Measurements from ENCODE around the gene CTXND1.

Gene CTXND1

DNA sequence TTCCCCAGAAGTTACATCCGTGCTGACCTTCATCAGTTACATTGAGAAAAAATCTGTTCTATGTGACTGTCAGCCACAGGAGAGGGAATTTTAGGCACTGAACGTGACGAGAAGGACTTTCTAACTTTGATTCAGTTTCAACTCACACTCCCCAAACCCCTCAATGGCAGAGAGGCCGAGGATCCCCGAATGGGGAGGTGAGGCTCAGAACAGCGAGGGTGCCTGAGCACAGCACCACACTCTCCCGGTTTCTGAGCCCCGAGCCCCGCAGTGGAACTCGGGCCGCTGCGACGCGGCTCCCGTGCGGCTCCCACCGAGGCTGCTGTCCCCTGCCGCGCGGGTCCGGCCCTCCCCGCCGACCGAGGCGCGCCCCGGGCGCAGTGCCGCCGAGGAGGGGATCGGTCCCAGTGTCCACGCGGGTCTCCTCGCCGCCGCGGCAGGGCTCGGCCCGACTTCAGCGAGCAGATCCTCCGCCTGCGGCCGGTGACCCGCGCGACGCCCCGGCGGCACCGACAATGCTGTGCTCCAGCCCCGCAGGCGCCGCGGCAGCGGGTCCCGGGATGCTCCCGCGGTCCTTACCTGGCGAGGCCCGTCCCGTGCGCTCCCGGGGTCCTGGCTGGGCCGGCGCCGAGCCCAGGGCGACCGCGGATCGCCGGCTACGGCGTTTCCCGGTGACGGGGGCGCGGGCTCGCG, 439 bp downstream of the CTXND1 start:
- no peak for DNase-seq

DNA sequence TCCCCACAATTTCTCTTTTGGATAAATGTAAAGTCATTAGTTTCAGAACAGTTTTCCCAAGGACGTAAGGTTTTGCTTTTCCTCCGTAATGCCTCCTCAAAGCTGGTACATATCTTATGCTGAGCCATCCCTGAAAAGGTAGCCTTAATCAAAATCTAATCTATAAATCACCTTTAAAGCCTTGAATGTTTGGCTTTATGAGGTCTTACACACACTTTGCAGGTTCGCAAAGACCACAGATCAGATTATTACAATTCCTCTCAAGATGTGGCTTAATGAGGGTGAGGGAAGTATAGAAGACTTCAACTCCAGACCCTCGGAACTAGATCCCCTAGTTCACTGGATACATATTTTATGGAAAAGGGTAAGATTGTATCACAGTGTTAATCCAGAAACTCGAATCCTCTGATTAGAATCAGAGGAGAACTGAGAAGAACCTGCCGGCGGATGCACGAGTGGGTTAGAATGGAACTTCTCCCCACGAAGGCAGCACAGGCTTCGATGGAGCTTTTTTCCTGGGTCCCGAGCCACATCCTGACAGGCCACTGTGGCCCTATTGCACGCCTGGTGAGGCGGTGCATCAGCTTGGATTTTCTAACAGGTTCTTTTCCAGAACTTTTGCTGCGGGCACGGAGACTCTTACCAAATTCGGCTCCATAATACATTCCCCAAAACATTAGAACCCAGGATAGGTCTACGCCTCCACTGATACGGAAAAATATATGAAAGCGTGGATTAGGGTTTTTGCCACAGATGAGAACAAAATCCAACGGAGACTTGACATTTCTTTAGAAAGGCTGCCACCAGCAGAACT, 1.2 kb downstream of the CTXND1 start:
- no peak for DNase-seq

DNA sequence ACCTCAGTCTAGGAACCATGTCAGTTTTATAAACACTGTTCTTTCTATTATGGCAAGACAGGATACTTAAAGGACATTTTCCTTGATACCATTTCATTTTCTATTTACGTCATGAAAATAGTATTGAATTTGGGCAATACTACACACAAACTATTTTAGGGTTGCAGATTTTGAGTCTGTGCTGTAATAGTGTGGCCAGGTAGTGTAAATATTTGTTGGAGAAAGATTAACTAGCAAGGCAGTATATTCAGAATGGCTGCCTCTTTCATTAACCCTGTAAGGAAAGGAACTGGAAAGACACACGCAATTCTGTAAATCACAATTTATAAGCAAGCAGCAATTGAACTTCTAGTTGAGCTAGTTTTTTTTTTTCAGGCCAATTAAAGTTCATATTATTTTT, 2.0 kb downstream of the CTXND1 start:
- DNase-seq, result no peak

DNA sequence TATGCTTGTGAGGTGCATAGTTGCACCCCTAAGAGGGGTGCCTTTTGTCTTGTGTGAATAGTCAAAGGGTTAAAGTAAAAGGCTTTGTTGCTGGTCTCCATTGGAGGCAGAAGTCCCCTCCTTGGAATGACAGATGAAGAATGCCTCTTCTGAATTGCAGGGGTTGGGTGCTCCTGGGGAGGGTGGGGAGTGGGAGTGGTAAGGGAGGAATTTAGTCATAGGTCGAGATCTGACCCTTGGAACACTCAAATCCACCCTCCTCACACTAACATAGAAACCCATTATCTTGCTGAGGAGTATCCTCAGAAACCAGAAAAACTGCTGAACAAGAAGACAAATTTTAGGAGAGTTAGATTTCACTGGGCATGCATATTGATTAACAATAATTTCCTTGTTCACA, 4.7 kb downstream of the CTXND1 start:
- no peak for DNase-seq

DNA sequence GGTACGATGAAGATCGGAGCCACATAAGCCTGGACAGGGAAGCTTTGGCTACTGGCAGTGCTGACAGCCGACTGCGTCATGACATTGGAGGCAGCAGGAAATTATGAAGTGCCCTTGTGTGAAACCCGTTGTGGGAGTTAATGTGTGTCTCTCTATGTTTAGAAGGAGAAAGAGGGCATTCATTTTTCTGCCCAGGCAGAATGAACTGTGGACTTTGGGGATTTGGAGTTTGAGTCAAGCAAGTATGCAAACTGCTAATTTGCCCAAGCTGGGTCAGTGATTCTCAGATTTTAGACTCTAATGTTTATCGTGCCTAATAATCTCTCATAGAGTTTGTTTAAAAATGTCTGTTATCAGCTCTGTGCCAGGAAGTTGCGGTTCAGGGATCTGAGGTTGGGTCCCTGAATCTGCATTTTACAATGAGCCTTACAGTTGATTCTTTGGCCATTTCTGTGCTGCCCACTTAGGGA, 5.6 kb downstream of the CTXND1 start:
- DNase-seq, result no peak

DNA sequence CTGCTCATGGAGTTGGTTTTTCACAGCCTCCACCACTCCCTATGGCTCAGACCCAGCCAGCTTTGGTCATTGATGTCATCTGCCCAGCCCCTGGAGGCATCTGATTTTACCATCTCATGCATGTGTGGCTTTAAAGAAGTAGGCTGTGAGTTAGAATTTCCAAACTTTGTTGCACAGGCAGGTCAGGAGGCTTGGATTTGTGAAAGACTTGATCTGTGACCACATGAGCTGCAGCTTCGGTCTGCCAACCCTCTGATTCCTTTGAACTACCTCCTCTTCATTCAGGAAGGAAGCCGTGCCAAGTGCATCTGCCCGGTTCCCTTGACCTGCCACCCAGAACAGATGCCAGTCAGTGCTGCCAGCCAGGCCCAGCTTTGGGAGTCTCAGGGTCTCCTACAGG, 9.2 kb downstream of the CTXND1 start:
- DNase-seq, result no peak

DNA sequence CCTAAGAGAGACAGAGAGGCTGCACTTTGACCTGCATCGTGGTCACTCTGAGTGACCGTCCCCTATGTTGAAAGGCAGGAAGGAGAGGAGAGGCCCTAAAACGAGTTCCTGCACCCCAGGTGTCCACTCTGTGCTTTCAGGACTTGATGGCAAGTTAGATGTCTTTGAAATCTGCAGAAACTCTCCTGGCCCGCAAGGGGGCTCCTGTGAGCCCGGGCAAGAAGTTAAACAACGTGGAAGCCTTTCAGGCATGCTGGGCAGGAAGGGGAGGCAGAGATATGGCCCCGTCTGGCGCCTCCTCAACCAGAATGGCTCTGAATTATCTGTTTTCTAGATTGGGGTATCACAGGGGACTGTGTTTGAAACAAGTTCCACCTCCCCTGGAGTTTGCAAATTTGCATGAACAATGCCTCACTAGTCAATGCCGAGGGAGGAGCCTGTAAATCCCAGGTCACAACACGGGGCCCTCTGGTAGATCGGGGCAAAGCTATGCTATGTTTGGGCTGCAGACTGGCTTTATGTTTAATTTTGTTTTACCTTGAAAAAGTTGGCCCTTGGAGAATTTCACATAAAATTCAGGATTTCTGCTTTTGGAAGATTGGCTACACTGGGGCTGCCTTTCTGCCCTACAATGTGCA, 9.8 kb downstream of the CTXND1 start:
- DNase-seq, result no peak

DNA sequence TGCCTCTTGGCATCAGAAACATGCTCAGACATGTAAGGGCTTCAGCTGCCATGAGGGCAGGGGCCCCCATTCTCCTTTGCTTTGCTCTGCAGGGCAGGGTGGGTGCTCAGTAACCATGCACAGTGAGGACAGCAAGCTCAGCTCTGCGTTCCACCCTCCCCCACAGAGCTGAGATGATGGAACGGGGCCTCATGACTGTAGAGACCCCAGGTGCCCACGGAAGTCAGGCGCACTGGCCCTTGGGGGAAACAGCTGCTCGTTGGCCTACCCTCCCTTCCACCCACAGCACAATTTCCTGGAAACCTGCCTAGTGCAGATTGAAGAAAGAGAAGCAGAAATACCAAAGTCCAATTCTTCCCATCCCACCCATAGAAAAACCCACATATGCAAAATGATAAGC, 10.5 kb downstream of the CTXND1 start:
- DNase-seq, result no peak

DNA sequence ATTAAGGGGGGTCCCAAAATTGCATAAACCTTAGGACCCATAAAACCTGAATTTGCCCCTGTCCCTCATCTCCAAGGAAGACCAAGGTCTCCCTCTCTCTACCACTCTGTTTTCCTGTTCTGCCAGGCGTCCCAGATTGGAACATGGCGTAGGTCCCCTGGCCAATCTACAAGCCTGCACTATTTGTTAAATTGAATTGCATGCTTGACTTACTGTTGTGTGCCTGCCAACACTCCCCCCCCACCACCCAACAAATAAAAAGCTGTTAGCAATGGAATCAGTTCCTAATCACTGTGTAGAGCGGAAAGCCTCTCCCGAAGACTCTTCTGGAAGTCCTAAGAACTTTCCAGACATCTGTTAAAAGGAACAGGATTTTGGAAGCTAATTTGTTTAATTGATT, 11.7 kb downstream of the CTXND1 start:
- no peak for DNase-seq

DNA sequence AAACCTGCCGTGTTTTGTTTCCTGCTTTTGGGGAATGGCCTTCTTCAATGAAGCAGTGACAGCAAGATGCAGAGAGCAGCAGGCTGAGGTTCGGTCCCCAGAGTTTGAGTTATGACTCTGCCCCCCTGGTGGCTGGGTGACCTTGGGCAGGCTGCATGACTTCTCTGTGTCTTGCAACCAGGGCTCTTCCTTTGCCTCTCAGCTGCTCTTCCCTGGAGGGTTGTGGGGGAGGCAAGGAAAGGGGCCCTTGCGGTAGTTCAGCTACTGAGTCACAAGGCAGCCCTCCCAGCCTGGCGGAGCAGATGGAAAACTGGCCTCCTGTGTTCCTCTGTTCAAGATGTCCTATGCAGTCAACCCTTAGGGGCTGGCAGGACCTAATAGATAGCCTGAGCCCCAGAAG, 17.1 kb downstream of the CTXND1 start:
- DNase-seq, result no peak

DNA sequence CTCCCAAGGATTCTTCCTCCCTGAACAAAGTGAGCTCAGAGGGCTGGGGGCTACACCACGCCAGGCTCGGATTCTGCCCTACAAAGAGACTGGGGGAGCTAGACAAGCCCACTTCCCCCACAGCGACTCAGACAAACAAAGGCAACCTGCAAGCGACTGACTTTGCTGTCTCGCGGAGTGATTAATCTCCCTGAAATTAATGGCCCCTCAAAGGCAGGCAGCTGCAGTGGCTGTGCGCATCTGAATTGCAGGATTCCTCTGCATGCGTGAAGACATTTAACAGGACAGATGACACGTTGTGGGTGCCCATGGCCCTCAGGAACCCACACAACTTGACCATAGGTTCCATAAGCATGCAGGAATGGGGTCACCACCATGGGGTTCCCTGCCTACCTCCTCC, 18.4 kb downstream of the CTXND1 start:
- DNase-seq, result no peak

DNA sequence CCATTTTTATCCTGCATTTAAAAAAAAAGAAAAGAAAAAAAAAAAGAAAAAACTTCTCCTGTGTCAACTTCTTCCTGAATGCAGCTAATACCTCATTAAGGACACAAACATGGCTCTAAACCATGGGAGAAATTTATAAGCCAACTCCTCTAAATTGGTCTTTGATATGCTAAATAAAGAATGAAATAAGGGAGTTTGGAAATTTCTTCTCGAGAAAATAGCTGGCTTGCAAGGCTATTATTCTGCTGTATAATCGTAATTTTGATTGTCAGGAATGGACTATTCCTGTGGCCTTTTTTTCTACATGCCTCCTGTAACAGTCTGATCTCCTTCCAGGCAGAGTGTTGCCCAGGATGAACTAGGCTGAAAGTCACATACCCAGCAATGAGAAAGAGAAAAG, 20.6 kb downstream of the CTXND1 start:
- no peak for DNase-seq

DNA sequence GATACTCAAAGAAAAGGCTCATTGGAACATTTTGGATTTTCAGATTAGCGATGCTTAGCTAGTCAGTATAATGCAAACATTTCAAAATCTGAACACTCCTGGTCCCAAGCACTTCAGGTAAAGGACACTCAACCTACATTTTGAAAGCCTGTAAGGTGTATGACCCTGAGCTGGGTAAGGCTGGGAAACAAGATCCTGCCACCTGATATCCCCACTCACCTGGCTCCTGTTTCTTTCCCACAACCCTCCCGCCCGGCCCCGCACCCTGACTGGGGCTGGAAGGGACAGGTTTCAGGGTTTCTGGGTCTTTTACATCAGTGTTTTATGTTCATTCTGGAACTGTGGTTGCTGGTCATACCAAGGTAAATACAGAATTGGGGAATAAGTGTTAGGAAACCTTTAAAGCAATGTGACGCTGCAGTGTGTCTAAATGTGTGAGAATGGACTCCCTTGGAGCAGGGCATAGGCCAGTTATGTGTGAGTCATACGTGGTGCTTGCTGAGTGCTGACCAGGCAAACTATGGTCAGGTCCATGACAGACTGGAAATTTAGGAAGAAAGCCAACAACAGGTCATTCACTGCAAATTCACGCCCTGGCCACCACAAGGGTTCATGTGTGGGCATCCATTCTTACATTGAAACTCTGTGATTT, 22.9 kb downstream of the CTXND1 start:
- DNase-seq, result no peak

DNA sequence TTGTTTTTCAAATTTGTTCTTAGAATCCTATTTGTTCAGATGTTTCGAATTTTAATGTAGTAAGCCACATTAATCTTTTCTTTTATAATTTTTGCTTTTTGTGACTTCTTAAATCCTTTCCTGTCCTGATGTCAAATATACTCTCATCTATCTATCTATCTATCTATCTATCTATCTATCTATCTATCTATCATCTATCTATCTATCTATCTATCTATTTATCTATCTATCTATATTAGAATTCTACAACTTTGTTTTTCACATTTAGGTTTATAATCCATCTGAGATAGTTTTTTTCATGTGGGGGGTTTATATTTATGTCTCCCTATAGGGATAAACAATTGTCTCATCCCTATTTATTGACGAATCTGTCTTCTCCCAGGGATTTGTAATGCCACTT, 32.1 kb downstream of the CTXND1 start:
- no peak for DNase-seq

DNA sequence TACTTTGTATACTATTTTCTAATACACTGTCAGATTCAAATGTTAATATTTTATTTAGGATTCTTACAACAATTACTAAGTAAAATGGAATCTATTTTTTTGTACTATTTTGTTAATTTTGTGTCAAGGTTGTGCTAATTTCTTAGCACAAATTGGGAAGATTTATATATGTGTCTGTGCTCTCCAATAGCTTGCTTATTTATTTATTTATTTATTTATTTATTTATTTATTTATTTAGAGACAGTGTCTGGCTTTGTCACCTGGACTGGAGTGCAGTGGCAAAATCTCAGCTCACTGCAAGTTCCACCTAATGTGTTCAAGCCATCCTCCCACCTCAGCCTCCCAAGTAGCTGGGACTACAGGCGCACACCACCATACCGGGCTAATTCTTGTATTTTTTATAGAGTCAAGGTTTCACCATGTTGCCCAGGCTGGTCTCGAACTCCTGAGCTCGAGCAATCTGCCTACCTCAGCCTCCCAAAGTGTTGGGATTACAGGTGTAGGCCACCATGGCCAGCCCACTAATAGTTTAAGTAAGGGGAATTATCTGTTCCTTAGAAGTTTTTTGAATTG, 34.6 kb downstream of the CTXND1 start:
- no peak for DNase-seq

DNA sequence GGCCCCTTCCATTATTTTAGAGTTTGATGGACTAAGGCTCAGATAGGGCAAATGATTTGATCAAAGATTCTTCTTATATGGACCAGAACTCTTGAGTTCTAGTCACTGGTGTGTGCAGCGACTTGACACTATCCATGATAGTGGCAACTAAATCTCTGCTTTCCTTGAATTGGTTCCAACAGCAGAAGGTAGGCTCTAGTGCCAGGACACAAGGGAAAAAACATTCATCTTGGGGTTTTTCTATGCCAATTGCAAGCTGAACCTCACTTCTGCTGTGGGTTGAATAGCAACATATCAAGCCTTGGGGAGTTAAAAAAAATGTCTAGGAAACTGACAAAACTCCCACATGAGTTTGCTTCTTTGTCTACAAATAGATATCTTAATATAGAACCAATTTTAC, 35.1 kb downstream of the CTXND1 start:
- no peak for DNase-seq

DNA sequence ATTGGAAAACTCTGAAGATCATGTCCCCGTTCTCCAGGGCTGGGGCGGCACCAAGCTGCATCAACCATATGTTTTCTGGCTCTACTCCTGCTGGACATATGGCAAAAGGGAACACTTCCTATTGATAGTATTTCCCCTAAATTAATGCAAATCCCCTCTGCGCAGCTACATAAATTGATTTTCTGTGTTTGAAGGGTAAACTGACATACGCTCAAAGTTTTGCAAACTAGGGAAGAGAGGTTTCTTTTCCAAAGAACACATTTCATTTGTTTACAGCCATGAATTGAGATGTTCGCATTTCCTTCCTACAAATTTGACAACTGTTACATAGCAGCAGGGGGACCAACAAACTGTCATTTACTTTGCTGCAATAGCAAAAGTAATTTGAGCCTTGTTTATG, 35.9 kb downstream of the CTXND1 start:
- no peak for DNase-seq

DNA sequence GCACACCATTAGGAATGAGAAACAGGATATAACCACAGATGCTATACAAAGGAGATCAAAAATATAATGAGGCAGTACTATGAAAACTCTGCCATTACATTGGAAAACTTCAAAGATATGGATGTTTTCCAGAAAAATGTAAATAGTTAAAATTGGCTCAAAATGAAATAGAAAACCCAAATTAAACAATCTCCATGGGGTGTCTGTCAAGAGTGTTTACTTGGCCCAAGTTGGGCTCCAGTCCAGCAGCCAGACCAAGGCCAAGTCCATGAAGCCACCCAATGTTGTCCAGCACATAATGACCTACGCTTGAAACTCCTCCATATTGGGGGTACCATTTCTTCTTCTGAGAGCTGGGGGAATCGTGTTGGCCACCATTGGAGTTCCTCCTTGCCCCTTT, 37.1 kb downstream of the CTXND1 start:
- DNase-seq, result no peak

DNA sequence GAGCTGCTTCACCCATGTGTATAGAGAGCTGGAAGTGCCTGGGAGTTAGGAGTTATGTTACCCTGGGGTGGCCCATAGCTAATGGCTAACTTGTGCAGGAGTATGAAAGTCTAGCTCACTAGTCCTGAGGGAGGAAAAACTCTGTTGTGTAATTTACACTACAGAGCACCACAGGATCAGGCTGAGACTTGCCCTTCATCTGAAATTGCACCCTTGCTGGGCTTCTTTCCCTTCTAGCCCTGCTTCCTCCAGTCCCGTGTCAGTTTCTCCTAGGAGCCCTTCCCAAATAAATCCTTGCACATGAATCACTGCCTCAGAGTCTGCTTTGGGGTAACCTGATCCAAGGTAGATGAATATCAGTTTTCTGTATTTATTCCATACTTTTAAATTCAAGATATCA, 40.0 kb downstream of the CTXND1 start:
- DNase-seq, result no peak

DNA sequence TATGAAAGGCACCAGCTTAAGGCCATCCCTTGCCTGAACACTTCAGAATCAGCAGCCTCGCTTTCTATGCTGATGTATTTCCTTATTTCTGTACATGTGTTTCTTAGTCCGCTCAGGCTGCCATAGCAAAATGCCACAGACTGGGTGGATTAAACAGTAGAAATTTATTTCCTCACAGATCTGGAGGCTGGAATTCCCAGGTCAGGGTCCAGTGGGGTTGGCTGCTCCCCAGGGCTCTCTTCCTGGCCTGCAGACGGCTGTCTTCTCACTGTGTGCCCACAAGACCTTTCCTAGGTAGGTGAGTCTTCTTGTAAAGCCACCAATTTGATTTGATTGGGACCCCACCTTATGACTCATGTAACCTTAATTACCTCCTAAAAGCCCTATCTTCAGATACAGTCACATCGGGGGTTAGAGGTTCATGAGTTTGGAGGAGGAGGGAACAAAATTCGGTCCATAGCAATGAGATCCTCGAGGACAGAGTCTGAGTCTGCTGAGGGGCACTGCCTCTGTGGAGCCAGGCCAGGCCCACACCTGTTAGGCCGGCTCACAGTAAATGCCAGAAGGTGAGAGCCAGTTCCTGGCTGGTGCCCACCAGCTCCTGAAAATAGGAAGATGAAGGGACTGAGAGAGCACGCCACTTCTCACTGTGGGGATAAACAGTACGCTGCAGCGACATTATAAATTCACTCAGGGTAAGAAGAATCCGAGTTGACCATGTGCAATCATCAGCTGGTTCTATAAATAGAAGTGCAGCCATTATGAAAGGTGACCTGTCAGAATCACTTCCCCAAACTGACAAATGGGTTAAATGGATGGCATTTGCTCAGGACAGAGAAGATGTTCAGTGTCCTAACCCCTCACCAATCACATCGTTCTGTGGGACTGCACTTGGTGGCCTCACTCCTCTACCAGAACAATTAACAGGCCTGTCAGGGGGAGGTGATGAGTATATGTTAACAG, 41.1 kb downstream of the CTXND1 start:
- DNase-seq, result no peak

DNA sequence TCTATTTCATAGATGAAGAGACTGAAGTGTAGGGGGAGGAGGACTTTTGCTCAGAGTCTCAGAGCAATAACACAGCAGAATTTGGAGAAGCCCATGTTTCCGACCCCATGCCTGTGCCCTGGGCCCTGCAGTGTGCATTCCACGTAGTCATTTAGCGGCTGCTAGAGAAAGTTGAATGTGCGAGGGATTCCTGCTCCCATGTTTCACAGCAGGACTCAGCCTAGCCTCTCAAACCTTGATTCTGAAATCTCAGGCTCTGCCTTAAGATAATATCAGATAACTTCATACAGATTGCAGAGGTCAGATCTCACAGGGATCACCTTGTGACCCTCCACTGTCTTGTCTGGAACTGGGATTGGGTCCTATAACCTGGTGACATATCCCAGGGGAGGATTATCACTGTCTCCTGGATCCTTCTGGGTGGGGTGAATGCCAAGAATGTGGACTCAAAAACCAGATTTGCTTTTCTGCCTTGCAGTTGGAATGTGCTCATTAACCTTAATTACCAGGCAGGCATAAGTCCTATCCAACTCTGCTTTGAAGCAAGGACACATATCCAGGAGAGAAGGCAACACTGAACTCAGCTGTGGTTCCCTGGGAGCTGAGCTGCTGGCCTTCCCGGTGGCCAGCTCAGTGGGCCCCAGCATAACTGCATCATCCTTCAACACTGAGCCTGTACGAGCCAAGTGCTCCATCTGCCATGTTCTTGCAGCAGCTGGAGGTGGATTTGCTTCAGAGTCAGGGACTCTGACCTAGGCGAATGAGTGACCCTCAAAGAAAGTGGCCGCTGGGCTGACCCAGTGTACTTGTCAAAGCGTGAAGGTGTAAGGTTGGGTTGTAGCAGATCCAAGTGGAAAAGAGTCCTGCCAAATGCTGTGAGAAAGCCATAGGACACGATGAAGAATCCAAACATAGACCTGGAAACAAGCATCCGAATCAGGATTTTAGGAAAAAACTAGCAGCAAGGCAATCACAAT, 43.0 kb downstream of the CTXND1 start:
- no peak for DNase-seq
